OCI-LY3 (cell line): ENCODE measurements around the gene PLCB2.

Source experiments
- H2AFZ ChIP-seq: fragments of 200-600, 300-600 bp; shearing (Covaris generic); 2 replicates; pipeline ENCODE4 v1.6.0; 2014; ENCODE audit warnings: antibody characterized with exemption, low read depth, low read length
- H3K27ac ChIP-seq: fragments of 200-600, 300-600 bp; sonication (generic); 2 replicates; pipeline ENCODE4 v1.5.1; 2014; ENCODE audit warnings: mild to moderate bottlenecking, low read length, moderate library complexity, mixed read lengths
- H3K27me3 ChIP-seq: fragments of 200-600, 300-600 bp; sonication (generic); 2 replicates; pipeline ENCODE4 v1.6.1; 2014; ENCODE audit warnings: low read depth, low read length, mixed read lengths
- H3K36me3 ChIP-seq: fragments of 200-600, 300-600 bp; sonication (generic); replicated peaks from 2 replicates; pipeline ENCODE3; 2014; ENCODE audit warnings: low read depth, low read length, mixed read lengths
- H3K4me1 ChIP-seq: fragments of 300-600, 200-600 bp; sonication (generic); 2 replicates; pipeline ENCODE4 v1.6.1; 2014; ENCODE audit warnings: low read length, mixed read lengths
- H3K4me2 ChIP-seq: fragments of 200-600, 300-600 bp; sonication (generic); 2 replicates; pipeline ENCODE4 v1.6.1; 2014; ENCODE audit warnings: low read length, mixed read lengths
- H3K4me3 ChIP-seq: fragments of 300-600, 200-600 bp; sonication (generic); 2 replicates; pipeline ENCODE4 v1.5.1; 2014; ENCODE audit warnings: antibody characterized with exemption, mild to moderate bottlenecking, low read length, moderate library complexity
- H3K79me2 ChIP-seq: fragments of 300-600, 200-600 bp; shearing (Covaris generic); 2 replicates; pipeline ENCODE4 v1.6.1; 2014; ENCODE audit warnings: mild to moderate bottlenecking, low read length, mixed read lengths
- H3K9ac ChIP-seq: fragments of 300-600, 200-600 bp; shearing (Covaris generic); 2 replicates; pipeline ENCODE4 v1.6.0; 2014; ENCODE audit warnings: mild to moderate bottlenecking, low read length, moderate library complexity
- H3K9me3 ChIP-seq: fragments of 200-600, 300-600 bp; shearing (Covaris generic); 2 replicates; pipeline ENCODE4 v1.6.1; 2014; ENCODE audit warnings: low read length, mixed read lengths; ENCODE audit not compliant: insufficient read depth
- H4K20me1 ChIP-seq: fragments of 200-600, 300-600 bp; sonication (generic); 2 replicates; pipeline ENCODE4 v1.6.1; 2016; ENCODE audit warnings: low read length, mixed read lengths; ENCODE audit not compliant: insufficient read depth
- EZH2phosphoT487 ChIP-seq: fragments of 200-600 bp; shearing (Covaris generic); IDR thresholded peaks from 2 replicates; pipeline ENCODE4 v1.6.1; 2018; ENCODE audit warnings: antibody characterized with exemption, mixed run types, low read depth
- TF ChIP-seq, protein P1 (sequence below): fragments of 200-600, 300-600 bp; sonication (generic); IDR thresholded peaks from 2 replicates; pipeline ENCODE4 v1.5.1; 2014; ENCODE audit warnings: antibody characterized with exemption, low read length, low read depth

The PLCB2 gene

GRCh38 chr15:40239693-40240618 is 67.8 kb downstream of the PLCB2 start:
- Histone ChIP-seq H3K4me2 (no peak overlapping the region), H3K36me3 (no peaks in the 10 kb centered on the region), H3K4me3 (no peak overlapping the region), H3K9me3 (no peaks in the 10 kb centered on the region), H3K9ac (no peak overlapping the region), H3K27ac (no peak overlapping the region), H3K4me1 (peaks cover 12% of the 10 kb centered on the region), H2AFZ (no peak overlapping the region), H4K20me1 (no peaks in the 10 kb centered on the region), H3K79me2 (no peaks in the 10 kb centered on the region), H3K27me3 (no peaks in the 10 kb centered on the region)
- TF ChIP-seq, protein P1, sequence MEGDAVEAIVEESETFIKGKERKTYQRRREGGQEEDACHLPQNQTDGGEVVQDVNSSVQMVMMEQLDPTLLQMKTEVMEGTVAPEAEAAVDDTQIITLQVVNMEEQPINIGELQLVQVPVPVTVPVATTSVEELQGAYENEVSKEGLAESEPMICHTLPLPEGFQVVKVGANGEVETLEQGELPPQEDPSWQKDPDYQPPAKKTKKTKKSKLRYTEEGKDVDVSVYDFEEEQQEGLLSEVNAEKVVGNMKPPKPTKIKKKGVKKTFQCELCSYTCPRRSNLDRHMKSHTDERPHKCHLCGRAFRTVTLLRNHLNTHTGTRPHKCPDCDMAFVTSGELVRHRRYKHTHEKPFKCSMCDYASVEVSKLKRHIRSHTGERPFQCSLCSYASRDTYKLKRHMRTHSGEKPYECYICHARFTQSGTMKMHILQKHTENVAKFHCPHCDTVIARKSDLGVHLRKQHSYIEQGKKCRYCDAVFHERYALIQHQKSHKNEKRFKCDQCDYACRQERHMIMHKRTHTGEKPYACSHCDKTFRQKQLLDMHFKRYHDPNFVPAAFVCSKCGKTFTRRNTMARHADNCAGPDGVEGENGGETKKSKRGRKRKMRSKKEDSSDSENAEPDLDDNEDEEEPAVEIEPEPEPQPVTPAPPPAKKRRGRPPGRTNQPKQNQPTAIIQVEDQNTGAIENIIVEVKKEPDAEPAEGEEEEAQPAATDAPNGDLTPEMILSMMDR: no peak
- TF ChIP-seq EZH2phosphoT487: no peak

- H3K4me2 ChIP-seq: peak overlapping the region; percentile 84
- H3K36me3 ChIP-seq: peaks cover 2% of the 10 kb centered on the region
- peaks cover 18% of the 10 kb centered on the region for H3K4me1 ChIP-seq
- H3K27ac ChIP-seq: no peak overlapping the region
- H3K9ac ChIP-seq: no peak overlapping the region
- no peaks in the 10 kb centered on the region for H3K9me3 ChIP-seq
- no peak for TF ChIP-seq EZH2phosphoT487
- TF ChIP-seq, protein P1: no peak
- H3K27me3 ChIP-seq: no peaks in the 10 kb centered on the region
- peak overlapping the region; percentile 70 for H3K4me3 ChIP-seq
- H4K20me1 ChIP-seq: no peaks in the 10 kb centered on the region
- H2AFZ ChIP-seq: no peak overlapping the region
- no peaks in the 10 kb centered on the region for H3K79me2 ChIP-seq
These were observed 68.4 kb downstream of the PLCB2 start for GRCh38 chr15:40239404-40239692.

- H3K4me3 ChIP-seq: peak within 1 kb of the TSS; percentile 70
- H3K27ac ChIP-seq: no peak within 1 kb of the TSS
- peaks cover 7% of the 10 kb centered on the region for H3K36me3 ChIP-seq
- no peaks in the 10 kb centered on the region for H3K9me3 ChIP-seq
- no peak within 1 kb of the TSS for H2AFZ ChIP-seq
- H3K79me2 ChIP-seq: no peaks in the 10 kb centered on the region
- peaks cover 19% of the 10 kb centered on the region for H3K4me1 ChIP-seq
- TF ChIP-seq EZH2phosphoT487: no peak
- TF ChIP-seq, protein P1: no peak
- H3K27me3 ChIP-seq: no peaks in the 10 kb centered on the region
- peak within 1 kb of the TSS; percentile 24; the same call in 1 of the 2 replicates for H3K9ac ChIP-seq
- peak within 1 kb of the TSS; percentile 84 for H3K4me2 ChIP-seq
- no peaks in the 10 kb centered on the region for H4K20me1 ChIP-seq
These were observed 69.0 kb downstream of the PLCB2 start, which contains the start of gene PAK6 for GRCh38 chr15:40238532-40239403. Gene PAK6, plus strand, starts transcription at chr15:40239063. Its CDS starts 25,723 bp downstream, at chr15:40264786.
